PC-3 (cell line): ENCODE data around the gene BRD3. TPM values are rescaled to one million over a fixed set of nuclear protein-coding genes. Genes with fewer than 3 reads are reported as not detected.

Source experiments
- ATAC-seq: fragments of 200-7000 bp; cut with Tn5 transposase; 2 replicates; pipeline ENCODE4 v1.9.1; 2020; ENCODE audit warnings: mild to moderate bottlenecking, moderate library complexity
- BruUV-seq: library from RNA; stranded (reverse); fragments of 400-500 nt; replicated peaks from 2 replicates; lab custom pipeline; 2021; lab: Mats Ljungman, UMichigan
- CTCF ChIA-PET: fragments of 300-600 bp; sonication (Branson Sonifier 250); formaldehyde crosslinking; loops from one replicate; lab custom pipeline; 2022; ENCODE audit warnings: antibody characterized with exemption; lab: Charles Lee
- POLR2A ChIA-PET: fragments of 300-600 bp; sonication (Branson Sonifier 250); formaldehyde crosslinking; loops from one replicate; lab custom pipeline; 2022; ENCODE audit warnings: antibody characterized with exemption; ENCODE audit not compliant: unreplicated experiment; lab: Charles Lee
- DNase-seq: peaks from one replicate; pipeline ENCODE4 v3.0.0-alpha.2; 2015
- H2AFZ ChIP-seq: fragments of 300-600 bp; sonication (generic); 2 replicates; pipeline ENCODE4 v1.6.0; 2016; ENCODE audit warnings: antibody characterized with exemption, low read length
- H3F3A ChIP-seq: fragments of 300-600 bp; sonication (generic); one replicate; pipeline ENCODE4 v1.6.0; 2017; ENCODE audit warnings: antibody characterized with exemption, low read length, control low read depth, mild to moderate bottlenecking; ENCODE audit not compliant: unreplicated experiment
- H3K27ac ChIP-seq: fragments of 300-600 bp; sonication (generic); 2 replicates; pipeline ENCODE4 v1.5.1; 2016; ENCODE audit warnings: mild to moderate bottlenecking, low read length
- H3K27me3 ChIP-seq: fragments of 300-600 bp; sonication (generic); 2 replicates; pipeline ENCODE4 v1.6.1; 2016; ENCODE audit warnings: low read length, mixed read lengths
- H3K36me3 ChIP-seq: fragments of 300-600 bp; sonication (generic); 2 replicates; pipeline ENCODE4 v1.6.1; 2016; ENCODE audit warnings: low read depth, mixed run types, low read length, mixed read lengths
- H3K4me1 ChIP-seq: fragments of 300-600 bp; sonication (generic); 2 replicates; pipeline ENCODE4 v1.5.1; 2016; ENCODE audit warnings: low read length; ENCODE audit not compliant: insufficient read depth
- H3K4me2 ChIP-seq: fragments of 300-600 bp; sonication (generic); 2 replicates; pipeline ENCODE4 v1.6.0; 2016; ENCODE audit warnings: low read length
- H3K4me3 ChIP-seq: fragments of 300-600 bp; sonication (generic); 2 replicates; pipeline ENCODE4 v1.5.1; 2016; ENCODE audit warnings: mild to moderate bottlenecking, low read length, mixed read lengths
- H3K79me2 ChIP-seq: fragments of 300-600 bp; sonication (generic); 2 replicates; pipeline ENCODE4 v1.6.1; 2017; ENCODE audit warnings: low read length, mixed read lengths
- H3K9ac ChIP-seq: fragments of 300-600 bp; sonication (generic); 2 replicates; pipeline ENCODE4 v1.6.0; 2016; ENCODE audit warnings: mild to moderate bottlenecking, low read length
- H3K9me2 ChIP-seq: fragments of 300-600 bp; sonication (generic); replicated peaks from 2 replicates; pipeline ENCODE4 v1.6.1; 2016; ENCODE audit warnings: mixed run types, low read length, mixed read lengths
- H3K9me3 ChIP-seq: fragments of 300-600 bp; sonication (generic); 2 replicates; pipeline ENCODE4 v1.6.1; 2016; ENCODE audit warnings: low read length, mixed read lengths
- H4K20me1 ChIP-seq: fragments of 300-600 bp; sonication (generic); 2 replicates; pipeline ENCODE4 v1.6.1; 2016; ENCODE audit warnings: low read length, mixed read lengths
- CTCF ChIP-seq: fragments of 300-600 bp; sonication (generic); conservative IDR thresholded peaks from 2 replicates; pipeline ENCODE4 v1.5.1; 2017; ENCODE audit warnings: antibody characterized with exemption, low read depth, mild to moderate bottlenecking, low read length
- EZH2 ChIP-seq: fragments of 300-600 bp; sonication (generic); IDR thresholded peaks from one replicate; pipeline ENCODE4 v1.6.1; 2017; ENCODE audit warnings: antibody characterized with exemption, mild to moderate bottlenecking, low read length; ENCODE audit not compliant: unreplicated experiment
- EZH2phosphoT487 ChIP-seq: fragments of 300-600 bp; sonication (generic); IDR thresholded peaks from 2 replicates; pipeline ENCODE4 v1.6.1; 2018; ENCODE audit warnings: mild to moderate bottlenecking, antibody characterized with exemption, low read length, borderline replicate concordance
- intact Hi-C: fragments of 100-400 bp; cut with micrococcal nuclease; formaldehyde crosslinking; loops from 2 replicates; pipeline ENCODE4 v1.9.0; 2023
- total RNA-seq: library from RNA; depleted of rRNA; stranded (reverse); fragments of >200 nt; gene quantifications from 2 replicates; pipeline ENCODE4 v1.2.3, GENCODE V29; 2014

BRD3 gene
- total RNA-seq, 1 experiment from 2014 or later = 5.5 TPM

GRCh38 chr9:134043531-134043988 is 24.3 kb downstream of the BRD3 start:
- POLR2A ChIA-PET = no interaction called here
- no TSS peak for BruUV-seq
- no peaks in the 10 kb centered on the region for H3K36me3 ChIP-seq

GRCh38 chr9:134041649-134041962 is 26.2 kb downstream of the BRD3 start:
- Histone ChIP-seq H4K20me1 (no peaks in the 10 kb centered on the region), H3K9me2 (no peaks in the 10 kb centered on the region), H3K36me3 (no peaks in the 10 kb centered on the region), H3K4me2 (no peak overlapping the region), H3F3A (no peaks in the 10 kb centered on the region), H3K27me3 (no peaks in the 10 kb centered on the region), H3K4me1 (no peaks in the 10 kb centered on the region), H3K79me2 (no peaks in the 10 kb centered on the region), H3K9ac (no peak overlapping the region), H3K27ac (no peak overlapping the region), H3K9me3 (no peaks in the 10 kb centered on the region), H3K4me3 (no peak overlapping the region), H2AFZ (no peak overlapping the region)
- ChIA-PET CTCF (no interaction called here), POLR2A (no interaction called here)
- TF ChIP-seq EZH2 (no peak), CTCF (no peak), EZH2phosphoT487 (no peak)
- BruUV-seq = no TSS peak
- intact Hi-C loops = no loop called here
- DNase-seq (no peak), ATAC-seq (no peak)

More at GRCh38 chr9:134043531-134043988, 24.3 kb downstream of the BRD3 start:
- Histone ChIP-seq H3K4me3 (no peak overlapping the region), H3K27ac (no peak overlapping the region), H3K9me3 (no peaks in the 10 kb centered on the region), H3F3A (no peaks in the 10 kb centered on the region), H3K27me3 (no peaks in the 10 kb centered on the region), H3K4me1 (no peaks in the 10 kb centered on the region), H3K79me2 (no peaks in the 10 kb centered on the region), H3K9ac (no peak overlapping the region), H3K9me2 (no peaks in the 10 kb centered on the region), H4K20me1 (no peaks in the 10 kb centered on the region), H3K4me2 (no peak overlapping the region), H2AFZ (no peak overlapping the region)
- no peak for ATAC-seq
- DNase-seq = no peak
- CTCF ChIA-PET = no interaction called here
- TF ChIP-seq EZH2 = no peak
- intact Hi-C loops = no loop called here

DNA sequence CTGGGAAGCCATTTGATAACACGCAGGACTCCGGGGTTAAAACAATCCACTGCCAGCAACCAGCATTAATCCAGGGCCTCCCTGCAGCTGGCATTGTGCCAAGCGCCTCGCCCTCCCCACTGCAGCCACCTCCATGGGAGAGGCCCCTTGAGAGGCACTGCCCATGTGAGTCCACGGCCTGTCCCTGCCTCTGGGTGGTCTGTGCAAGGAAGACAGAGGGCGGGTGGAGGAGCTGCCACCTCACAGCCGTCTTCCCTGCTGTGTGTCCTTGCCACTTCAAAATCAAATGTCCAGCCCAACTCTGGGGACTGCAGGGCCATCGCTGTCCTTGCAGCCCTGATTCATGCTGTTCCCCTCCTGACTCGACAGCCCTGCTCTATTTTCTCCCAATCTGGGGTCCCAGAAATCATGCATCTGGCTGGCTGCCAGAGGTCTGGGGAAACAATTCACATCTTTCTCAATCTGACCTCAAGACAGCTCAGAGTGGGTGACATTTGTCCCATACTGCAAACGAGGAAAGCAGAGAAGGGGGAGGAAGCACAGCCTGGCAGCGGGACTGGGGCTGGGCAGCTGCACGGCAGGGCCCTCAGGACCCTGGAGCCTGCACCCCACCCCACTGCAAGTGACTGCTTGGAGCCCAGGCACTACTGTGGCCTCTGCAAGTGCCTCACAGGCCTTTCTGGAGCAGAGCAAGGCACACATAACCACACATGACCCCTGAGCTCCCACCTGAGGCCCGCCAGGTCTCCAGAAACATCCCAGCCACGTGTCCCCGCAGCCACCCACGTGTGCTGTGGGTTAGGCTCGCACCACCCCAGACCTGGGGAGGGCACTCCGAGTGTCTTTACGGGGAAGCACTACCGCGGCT is 26.8 kb downstream of the BRD3 start:
- CTCF ChIA-PET = no interaction called here
- BruUV-seq = no TSS peak

More for the DNA sequence above, 26.8 kb downstream of the BRD3 start:
- POLR2A ChIA-PET = no interaction called here
- DNase-seq (no peak), ATAC-seq (no peak)
- no peaks in the 10 kb centered on the region for H3K36me3 ChIP-seq
- H3K27ac ChIP-seq = no peak overlapping the region
- intact Hi-C loops = no loop called here
- no peaks in the 10 kb centered on the region for H3K9me3 ChIP-seq
- no peaks in the 10 kb centered on the region for H3K4me1 ChIP-seq
- H2AFZ ChIP-seq = no peak overlapping the region
- no peak overlapping the region for H3K4me2 ChIP-seq
- no peak overlapping the region for H3K4me3 ChIP-seq
- no peaks in the 10 kb centered on the region for H3F3A ChIP-seq
- no peaks in the 10 kb centered on the region for H3K79me2 ChIP-seq
- no peaks in the 10 kb centered on the region for H3K9me2 ChIP-seq
- TF ChIP-seq EZH2phosphoT487 = no peak
- TF ChIP-seq CTCF = no peak
- TF ChIP-seq EZH2 = no peak
- no peaks in the 10 kb centered on the region for H3K27me3 ChIP-seq
- H3K9ac ChIP-seq = no peak overlapping the region
- H4K20me1 ChIP-seq = no peaks in the 10 kb centered on the region
